ENCODE data around the gene RPL34.
"Not testable (repeated sequence)": the region's sequence is repeated elsewhere in the genome, so short reads cannot be mapped to it uniquely, and the experiment has no call there.

Gene RPL34

DNA sequence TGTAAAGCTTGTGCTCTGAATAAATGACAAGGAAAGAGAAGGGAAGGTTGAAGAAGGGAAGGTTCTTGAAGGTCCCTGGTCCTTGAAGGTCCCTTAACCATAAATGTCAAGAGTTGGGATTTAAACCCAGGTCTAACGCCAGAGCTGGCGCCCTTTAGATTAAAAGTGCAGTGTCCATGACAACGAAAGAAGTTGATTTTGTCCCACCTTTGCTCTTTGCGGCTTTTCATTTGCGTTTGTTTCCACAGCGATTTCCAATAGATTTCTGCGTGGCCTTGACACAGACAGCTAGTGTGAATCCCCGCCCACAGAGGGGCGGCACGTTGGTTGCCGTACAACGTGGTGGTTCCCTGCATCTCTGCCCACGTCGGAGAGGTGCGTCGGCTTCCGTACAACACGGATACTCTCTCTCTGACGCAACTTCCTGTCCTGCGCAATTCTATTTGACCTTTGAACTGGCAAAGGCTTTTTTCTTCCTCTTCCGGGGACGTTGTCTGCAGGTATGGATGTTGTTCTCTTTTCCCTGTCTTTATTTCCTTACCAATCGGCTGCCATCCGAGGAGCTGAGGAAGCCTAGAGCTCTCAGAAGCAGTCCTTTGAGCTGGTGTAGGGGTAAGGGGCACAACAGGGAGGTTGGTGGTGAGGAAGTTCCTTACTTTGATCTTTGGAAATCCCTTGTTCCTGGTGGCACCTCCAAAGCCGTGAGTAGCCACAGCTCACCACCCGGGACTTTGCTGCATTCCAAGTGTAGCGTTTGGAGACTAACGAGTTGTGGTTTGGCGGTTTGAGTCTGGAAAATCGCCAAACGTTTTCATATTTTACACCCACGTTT is at the start of gene RPL34:
TSS of gene RPL34 (plus strand) at position 476 of the 832 bp plus-strand sequence. CDS start 1,384 bp downstream, outside the sequence.
- Histone ChIP-seq H3K9ac (peak within 1 kb of the TSS; percentile 95), H4K20me1 (peaks cover 47% of the 10 kb centered on the region), H3K9me3 (peaks cover 20% of the 10 kb centered on the region), H3K27me3 (no peaks in the 10 kb centered on the region), H3K27ac (peak within 1 kb of the TSS; percentile 94), H3K4me2 (peak within 1 kb of the TSS; percentile 87), H3K4me1 (peaks cover 44% of the 10 kb centered on the region), H3K36me3 (peaks cover 37% of the 10 kb centered on the region), H3K4me3 (peak within 1 kb of the TSS; percentile 84)
- TF ChIP-seq Cebpa-rat (IDR thresholded peaks at IDR 0.05): peak; percentile 59; the same call in 1 of the 2 replicates

DNA sequence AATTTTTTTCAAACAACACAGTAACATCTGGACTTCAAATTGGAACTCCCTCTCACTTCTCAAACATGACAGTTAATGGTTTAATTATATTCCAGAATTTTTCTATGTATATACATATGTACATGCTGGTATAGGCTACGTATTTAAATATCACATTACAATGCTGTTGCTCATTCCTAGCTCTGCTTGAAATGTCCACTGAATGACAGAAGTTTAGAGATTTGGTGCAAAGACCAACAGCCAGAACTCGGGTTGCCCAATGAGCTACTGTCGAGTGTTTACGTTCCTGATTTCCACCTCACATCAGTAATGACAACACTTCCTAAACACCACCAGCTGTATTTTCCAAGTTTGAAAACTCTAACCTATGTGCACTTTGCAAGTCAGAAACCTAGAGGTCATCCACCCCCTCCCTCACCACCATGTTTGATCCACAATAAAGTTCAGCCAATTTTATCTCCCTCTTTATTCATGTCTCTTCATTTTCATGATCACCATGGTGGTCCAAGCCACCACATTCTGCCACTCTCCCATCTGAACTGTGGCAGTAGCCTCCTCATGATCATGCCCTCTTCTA is 49.3 kb upstream of the RPL34 start:
- H3K4me3 ChIP-seq: no peak overlapping the region
- H3K9me3 ChIP-seq: no peaks in the 10 kb centered on the region
- no peaks in the 10 kb centered on the region for H3K27me3 ChIP-seq
- no peak for TF ChIP-seq Cebpa-rat (IDR thresholded peaks at IDR 0.05)
- H3K9ac ChIP-seq: peak overlapping the region; percentile 8; the same call in 1 of the 2 replicates
- H3K4me2 ChIP-seq: peak overlapping the region; percentile 47; the same call in 1 of the 2 replicates
- H4K20me1 ChIP-seq: no peaks in the 10 kb centered on the region
- H3K36me3 ChIP-seq: no peaks in the 10 kb centered on the region
- H3K27ac ChIP-seq: no peak overlapping the region
- peaks cover 34% of the 10 kb centered on the region for H3K4me1 ChIP-seq

DNA sequence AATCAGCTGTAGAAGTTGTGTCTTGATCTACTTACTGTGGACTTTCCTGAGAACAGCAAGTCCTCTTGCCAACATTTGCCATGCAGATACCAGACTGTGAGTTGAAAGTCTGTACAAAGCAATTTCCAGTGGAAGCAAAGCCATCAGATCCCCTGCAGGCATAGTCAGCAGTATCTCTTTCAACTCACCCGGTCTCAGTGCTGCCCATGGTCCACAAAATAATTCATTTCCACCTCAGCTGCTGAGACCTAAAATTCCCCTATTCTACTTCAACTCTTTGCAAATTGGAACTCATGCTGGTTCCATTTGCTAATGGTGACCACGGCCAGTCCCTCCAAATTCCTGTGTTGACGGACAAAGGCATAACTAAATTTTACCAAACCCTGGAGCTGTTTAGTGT is 46.0 kb upstream of the RPL34 start:
- H3K4me2 ChIP-seq: no peak overlapping the region
- H4K20me1 ChIP-seq: no peaks in the 10 kb centered on the region

DNA sequence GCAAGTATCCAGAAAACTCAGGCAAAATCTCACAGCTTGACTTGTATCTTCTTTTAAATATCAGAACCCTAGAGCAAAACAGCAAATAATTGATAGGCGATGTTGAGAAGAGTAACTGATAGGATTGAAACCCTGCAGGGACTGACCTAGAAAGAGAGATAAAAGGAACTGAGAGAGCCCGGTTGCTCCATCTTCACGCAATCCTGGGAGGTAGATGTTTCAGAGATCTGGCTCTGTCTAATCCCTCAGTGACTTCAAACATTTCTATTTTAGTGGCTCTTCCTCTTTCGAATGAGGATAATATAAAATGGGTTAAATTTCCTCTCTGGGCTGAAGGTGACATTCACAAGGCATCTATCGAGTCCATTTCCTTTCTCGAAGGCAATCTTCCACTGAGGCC is 39.3 kb upstream of the RPL34 start:
- Histone ChIP-seq H4K20me1 (no peaks in the 10 kb centered on the region), H3K27ac (no peak overlapping the region), H3K9ac (no peak overlapping the region), H3K27me3 (no peaks in the 10 kb centered on the region), H3K4me2 (peak overlapping the region; percentile 67), H3K4me3 (no peak overlapping the region), H3K4me1 (peaks cover 24% of the 10 kb centered on the region), H3K9me3 (no peaks in the 10 kb centered on the region), H3K36me3 (no peaks in the 10 kb centered on the region)
- no peak for TF ChIP-seq Cebpa-rat (IDR thresholded peaks at IDR 0.05)

More for the DNA sequence above, 46.0 kb upstream of the RPL34 start:
- no peak for TF ChIP-seq Cebpa-rat (IDR thresholded peaks at IDR 0.05)
- Histone ChIP-seq H3K36me3 (no peaks in the 10 kb centered on the region), H3K9me3 (no peaks in the 10 kb centered on the region), H3K4me1 (peaks cover 28% of the 10 kb centered on the region), H3K4me3 (no peak overlapping the region), H3K9ac (no peak overlapping the region), H3K27me3 (no peaks in the 10 kb centered on the region), H3K27ac (no peak overlapping the region)

DNA sequence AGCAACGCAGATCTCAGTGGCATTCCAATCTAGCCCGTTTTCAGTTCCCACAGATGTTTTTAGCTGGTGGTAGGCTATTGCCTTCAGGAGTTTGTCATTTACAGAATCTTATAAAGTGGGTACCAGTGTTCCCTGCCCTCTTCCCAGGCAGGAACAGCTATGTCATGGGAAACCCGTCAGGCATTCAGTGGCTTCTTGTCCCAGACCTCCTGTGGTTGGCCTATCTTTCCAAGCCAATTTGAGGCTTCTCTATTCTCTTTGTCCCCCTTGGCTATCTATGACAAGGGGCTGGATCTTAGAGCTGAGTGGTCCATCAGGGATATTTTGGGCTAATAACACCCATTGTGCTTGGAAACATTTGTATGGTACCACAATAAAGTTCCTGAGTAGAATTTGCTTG is 33.6 kb upstream of the RPL34 start:
- Histone ChIP-seq H3K4me2 (no peak overlapping the region), H3K4me3 (no peak overlapping the region), H3K36me3 (no peaks in the 10 kb centered on the region), H3K27me3 (no peaks in the 10 kb centered on the region), H3K27ac (no peak overlapping the region), H4K20me1 (no peaks in the 10 kb centered on the region), H3K4me1 (peaks cover 8% of the 10 kb centered on the region), H3K9ac (no peak overlapping the region), H3K9me3 (no peaks in the 10 kb centered on the region)
- no peak for TF ChIP-seq Cebpa-rat (IDR thresholded peaks at IDR 0.05)

DNA sequence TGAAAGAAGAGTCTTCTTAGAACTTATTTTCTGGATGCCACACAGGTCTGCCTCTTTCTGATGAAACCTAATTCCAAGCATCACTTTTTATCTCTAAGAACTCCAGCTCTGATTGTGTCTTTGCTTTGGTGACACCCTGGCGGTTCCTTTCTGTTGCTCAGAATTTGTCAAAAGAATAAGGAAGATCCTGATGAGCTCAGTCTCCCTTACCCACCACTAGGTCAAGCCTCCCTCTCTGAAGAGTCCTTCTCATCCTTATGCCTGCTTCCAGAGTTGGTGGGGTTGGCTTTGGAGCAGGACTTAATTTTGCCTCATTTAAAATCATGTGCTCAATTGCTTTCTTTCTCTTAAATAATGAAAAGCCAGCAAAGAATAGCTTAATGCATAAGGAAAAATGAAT is 31.5 kb upstream of the RPL34 start:
- no peaks in the 10 kb centered on the region for H3K27me3 ChIP-seq
- no peaks in the 10 kb centered on the region for H3K9me3 ChIP-seq
- H3K4me3 ChIP-seq: no peak overlapping the region
- H3K9ac ChIP-seq: no peak overlapping the region
- no peaks in the 10 kb centered on the region for H4K20me1 ChIP-seq
- 0 out of 2 replicates have a peak, but pooled peaks cover 3% of the 10 kb centered on the region for H3K36me3 ChIP-seq
- no peak overlapping the region for H3K4me2 ChIP-seq
- TF ChIP-seq Cebpa-rat (IDR thresholded peaks at IDR 0.05): no peak
- H3K4me1 ChIP-seq: no peaks in the 10 kb centered on the region
- no peak overlapping the region for H3K27ac ChIP-seq

DNA sequence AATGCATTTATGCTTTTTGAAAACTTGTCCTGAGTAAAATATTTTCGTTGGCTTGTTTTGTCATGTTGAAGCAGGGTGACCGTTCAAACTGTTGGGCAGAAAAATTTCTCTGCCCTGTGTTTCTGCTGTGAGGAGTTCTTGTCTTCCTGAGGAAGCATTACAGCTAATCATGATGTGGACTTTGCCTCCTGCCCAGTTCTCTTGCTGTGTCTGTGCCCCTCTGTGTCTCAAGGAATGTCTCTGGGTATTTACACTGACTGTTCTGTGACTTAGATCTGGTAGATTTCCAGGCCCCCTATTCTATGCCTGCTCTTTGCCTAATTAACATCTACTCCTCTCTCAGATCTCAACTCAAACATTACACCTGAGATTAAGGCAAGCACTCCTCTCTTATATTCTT is 30.4 kb upstream of the RPL34 start:
- Histone ChIP-seq H3K9me3 (peaks cover 7% of the 10 kb centered on the region), H3K4me2 (no peak overlapping the region), H3K27me3 (no peaks in the 10 kb centered on the region), H3K4me1 (no peaks in the 10 kb centered on the region), H4K20me1 (no peaks in the 10 kb centered on the region), H3K4me3 (no peak overlapping the region), H3K27ac (no peak overlapping the region), H3K9ac (no peak overlapping the region), H3K36me3 (0 out of 2 replicates have a peak, but pooled peaks cover 6% of the 10 kb centered on the region)
- no peak for TF ChIP-seq Cebpa-rat (IDR thresholded peaks at IDR 0.05)

DNA sequence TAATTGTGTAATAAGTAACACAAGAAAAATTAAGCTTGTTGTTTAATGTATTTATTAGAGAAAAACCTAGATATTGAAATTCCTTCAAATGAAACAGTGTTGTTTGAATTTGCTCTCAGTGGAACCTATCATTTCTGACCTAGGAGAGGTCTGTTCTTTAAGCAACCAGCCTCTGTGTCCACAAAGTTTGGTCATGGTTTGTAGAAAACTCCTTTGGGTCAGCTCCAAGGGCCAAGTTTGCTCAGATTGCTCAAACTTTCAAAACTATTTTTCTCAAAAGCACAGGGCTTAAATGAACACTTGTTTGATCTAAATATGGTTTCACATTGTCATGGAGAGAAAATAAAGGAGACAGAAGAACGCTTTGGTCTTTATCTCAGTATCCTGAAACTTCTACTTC is 29.6 kb upstream of the RPL34 start:
- Histone ChIP-seq H4K20me1 (no peaks in the 10 kb centered on the region), H3K27ac (no peak overlapping the region), H3K4me3 (no peak overlapping the region), H3K9me3 (peaks cover 7% of the 10 kb centered on the region), H3K9ac (no peak overlapping the region), H3K27me3 (no peaks in the 10 kb centered on the region), H3K4me1 (no peaks in the 10 kb centered on the region), H3K36me3 (0 out of 2 replicates have a peak, but pooled peaks cover 6% of the 10 kb centered on the region), H3K4me2 (no peak overlapping the region)
- TF ChIP-seq Cebpa-rat (IDR thresholded peaks at IDR 0.05): no peak

DNA sequence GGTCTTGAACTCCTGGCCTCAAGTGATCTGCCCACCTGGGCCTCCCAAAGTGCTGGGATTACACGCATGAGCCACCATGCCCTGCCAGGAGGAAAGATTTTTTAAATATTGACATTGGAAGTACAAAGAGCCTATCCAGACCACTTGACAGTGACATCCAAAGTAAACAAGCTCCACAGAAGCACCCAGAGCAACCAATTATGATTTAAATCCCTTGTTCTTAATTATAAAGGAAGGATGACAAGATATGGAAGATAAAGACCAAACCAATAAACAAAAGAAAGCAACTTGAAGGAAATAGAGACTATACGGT is 27.7 kb upstream of the RPL34 start:
- Histone ChIP-seq H3K4me3 (no peak overlapping the region), H3K27me3 (no peaks in the 10 kb centered on the region), H3K9ac (no peak overlapping the region), H3K27ac (no peak overlapping the region), H3K4me1 (no peaks in the 10 kb centered on the region), H4K20me1 (no peaks in the 10 kb centered on the region), H3K9me3 (peaks cover 11% of the 10 kb centered on the region), H3K4me2 (no peak overlapping the region), H3K36me3 (0 out of 2 replicates have a peak, but pooled peaks cover 6% of the 10 kb centered on the region)
- no peak for TF ChIP-seq Cebpa-rat (IDR thresholded peaks at IDR 0.05)

DNA sequence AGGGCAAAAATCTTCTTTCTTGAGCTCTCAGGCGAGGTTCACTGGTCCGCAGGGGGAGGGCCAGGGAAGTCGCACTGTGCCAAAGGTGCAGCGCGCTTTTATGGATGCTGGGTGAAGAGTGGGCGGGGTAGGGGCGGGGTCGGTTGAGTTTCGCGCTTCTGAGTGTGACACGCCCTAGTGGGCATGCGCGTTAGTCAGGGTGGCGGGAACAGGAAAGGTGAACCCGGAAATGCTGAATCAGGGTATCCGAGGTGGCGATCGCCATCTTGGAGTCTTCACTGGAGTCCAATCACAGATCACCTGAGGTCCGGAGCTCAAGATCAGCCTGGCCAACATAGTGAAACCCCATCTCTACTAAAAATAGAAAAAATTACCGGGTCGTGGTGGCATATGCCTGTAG is 26.1 kb upstream of the RPL34 start:
- H3K27ac ChIP-seq, H4K20me1 ChIP-seq, H3K9ac ChIP-seq, H3K4me3 ChIP-seq, H3K36me3 ChIP-seq, H3K27me3 ChIP-seq, H3K4me1 ChIP-seq, H3K4me2 ChIP-seq: not testable (repeated sequence)
- peaks cover 11% of the 10 kb centered on the region for H3K9me3 ChIP-seq
